ENCODE measurements around the gene KLHDC1. TPM values are rescaled to one million over a fixed set of nuclear protein-coding genes. Genes with fewer than 3 reads are reported as not detected.

KLHDC1 gene
- total and polyA plus RNA-seq, 9 of the 15 experiments (the other 6 are each of a cell fraction or from before 2014, with no cell fraction given) = 0.08 to 0.41 (median 0.18) TPM

GRCh38 chr14:49692811-49693734, at the start of gene KLHDC1 (continued):
- TF ChIP-seq, protein P1, sequence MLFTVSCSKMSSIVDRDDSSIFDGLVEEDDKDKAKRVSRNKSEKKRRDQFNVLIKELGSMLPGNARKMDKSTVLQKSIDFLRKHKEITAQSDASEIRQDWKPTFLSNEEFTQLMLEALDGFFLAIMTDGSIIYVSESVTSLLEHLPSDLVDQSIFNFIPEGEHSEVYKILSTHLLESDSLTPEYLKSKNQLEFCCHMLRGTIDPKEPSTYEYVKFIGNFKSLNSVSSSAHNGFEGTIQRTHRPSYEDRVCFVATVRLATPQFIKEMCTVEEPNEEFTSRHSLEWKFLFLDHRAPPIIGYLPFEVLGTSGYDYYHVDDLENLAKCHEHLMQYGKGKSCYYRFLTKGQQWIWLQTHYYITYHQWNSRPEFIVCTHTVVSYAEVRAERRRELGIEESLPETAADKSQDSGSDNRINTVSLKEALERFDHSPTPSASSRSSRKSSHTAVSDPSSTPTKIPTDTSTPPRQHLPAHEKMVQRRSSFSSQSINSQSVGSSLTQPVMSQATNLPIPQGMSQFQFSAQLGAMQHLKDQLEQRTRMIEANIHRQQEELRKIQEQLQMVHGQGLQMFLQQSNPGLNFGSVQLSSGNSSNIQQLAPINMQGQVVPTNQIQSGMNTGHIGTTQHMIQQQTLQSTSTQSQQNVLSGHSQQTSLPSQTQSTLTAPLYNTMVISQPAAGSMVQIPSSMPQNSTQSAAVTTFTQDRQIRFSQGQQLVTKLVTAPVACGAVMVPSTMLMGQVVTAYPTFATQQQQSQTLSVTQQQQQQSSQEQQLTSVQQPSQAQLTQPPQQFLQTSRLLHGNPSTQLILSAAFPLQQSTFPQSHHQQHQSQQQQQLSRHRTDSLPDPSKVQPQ (CRISPR knock-in tag; IDR thresholded peaks at IDR 0.05; ENCODE audit: borderline replicate concordance) = no peak
- no peak for TF ChIP-seq ZNF232 (CRISPR knock-in tag; IDR thresholded peaks at IDR 0.05)
- no peak for TF ChIP-seq ZNF121 (CRISPR knock-in tag; conservative IDR thresholded peaks at IDR 0.05)
- TF ChIP-seq, protein P2, sequence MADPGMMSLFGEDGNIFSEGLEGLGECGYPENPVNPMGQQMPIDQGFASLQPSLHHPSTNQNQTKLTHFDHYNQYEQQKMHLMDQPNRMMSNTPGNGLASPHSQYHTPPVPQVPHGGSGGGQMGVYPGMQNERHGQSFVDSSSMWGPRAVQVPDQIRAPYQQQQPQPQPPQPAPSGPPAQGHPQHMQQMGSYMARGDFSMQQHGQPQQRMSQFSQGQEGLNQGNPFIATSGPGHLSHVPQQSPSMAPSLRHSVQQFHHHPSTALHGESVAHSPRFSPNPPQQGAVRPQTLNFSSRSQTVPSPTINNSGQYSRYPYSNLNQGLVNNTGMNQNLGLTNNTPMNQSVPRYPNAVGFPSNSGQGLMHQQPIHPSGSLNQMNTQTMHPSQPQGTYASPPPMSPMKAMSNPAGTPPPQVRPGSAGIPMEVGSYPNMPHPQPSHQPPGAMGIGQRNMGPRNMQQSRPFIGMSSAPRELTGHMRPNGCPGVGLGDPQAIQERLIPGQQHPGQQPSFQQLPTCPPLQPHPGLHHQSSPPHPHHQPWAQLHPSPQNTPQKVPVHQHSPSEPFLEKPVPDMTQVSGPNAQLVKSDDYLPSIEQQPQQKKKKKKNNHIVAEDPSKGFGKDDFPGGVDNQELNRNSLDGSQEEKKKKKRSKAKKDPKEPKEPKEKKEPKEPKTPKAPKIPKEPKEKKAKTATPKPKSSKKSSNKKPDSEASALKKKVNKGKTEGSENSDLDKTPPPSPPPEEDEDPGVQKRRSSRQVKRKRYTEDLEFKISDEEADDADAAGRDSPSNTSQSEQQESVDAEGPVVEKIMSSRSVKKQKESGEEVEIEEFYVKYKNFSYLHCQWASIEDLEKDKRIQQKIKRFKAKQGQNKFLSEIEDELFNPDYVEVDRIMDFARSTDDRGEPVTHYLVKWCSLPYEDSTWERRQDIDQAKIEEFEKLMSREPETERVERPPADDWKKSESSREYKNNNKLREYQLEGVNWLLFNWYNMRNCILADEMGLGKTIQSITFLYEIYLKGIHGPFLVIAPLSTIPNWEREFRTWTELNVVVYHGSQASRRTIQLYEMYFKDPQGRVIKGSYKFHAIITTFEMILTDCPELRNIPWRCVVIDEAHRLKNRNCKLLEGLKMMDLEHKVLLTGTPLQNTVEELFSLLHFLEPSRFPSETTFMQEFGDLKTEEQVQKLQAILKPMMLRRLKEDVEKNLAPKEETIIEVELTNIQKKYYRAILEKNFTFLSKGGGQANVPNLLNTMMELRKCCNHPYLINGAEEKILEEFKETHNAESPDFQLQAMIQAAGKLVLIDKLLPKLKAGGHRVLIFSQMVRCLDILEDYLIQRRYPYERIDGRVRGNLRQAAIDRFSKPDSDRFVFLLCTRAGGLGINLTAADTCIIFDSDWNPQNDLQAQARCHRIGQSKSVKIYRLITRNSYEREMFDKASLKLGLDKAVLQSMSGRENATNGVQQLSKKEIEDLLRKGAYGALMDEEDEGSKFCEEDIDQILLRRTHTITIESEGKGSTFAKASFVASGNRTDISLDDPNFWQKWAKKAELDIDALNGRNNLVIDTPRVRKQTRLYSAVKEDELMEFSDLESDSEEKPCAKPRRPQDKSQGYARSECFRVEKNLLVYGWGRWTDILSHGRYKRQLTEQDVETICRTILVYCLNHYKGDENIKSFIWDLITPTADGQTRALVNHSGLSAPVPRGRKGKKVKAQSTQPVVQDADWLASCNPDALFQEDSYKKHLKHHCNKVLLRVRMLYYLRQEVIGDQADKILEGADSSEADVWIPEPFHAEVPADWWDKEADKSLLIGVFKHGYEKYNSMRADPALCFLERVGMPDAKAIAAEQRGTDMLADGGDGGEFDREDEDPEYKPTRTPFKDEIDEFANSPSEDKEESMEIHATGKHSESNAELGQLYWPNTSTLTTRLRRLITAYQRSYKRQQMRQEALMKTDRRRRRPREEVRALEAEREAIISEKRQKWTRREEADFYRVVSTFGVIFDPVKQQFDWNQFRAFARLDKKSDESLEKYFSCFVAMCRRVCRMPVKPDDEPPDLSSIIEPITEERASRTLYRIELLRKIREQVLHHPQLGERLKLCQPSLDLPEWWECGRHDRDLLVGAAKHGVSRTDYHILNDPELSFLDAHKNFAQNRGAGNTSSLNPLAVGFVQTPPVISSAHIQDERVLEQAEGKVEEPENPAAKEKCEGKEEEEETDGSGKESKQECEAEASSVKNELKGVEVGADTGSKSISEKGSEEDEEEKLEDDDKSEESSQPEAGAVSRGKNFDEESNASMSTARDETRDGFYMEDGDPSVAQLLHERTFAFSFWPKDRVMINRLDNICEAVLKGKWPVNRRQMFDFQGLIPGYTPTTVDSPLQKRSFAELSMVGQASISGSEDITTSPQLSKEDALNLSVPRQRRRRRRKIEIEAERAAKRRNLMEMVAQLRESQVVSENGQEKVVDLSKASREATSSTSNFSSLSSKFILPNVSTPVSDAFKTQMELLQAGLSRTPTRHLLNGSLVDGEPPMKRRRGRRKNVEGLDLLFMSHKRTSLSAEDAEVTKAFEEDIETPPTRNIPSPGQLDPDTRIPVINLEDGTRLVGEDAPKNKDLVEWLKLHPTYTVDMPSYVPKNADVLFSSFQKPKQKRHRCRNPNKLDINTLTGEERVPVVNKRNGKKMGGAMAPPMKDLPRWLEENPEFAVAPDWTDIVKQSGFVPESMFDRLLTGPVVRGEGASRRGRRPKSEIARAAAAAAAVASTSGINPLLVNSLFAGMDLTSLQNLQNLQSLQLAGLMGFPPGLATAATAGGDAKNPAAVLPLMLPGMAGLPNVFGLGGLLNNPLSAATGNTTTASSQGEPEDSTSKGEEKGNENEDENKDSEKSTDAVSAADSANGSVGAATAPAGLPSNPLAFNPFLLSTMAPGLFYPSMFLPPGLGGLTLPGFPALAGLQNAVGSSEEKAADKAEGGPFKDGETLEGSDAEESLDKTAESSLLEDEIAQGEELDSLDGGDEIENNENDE (IDR thresholded peaks at IDR 0.05; ENCODE audit: low read depth, low read length) = no peak
- TF ChIP-seq BCL6 (CRISPR knock-in tag; IDR thresholded peaks at IDR 0.05) = no peak
- no peak for TF ChIP-seq ZC3H11A (IDR thresholded peaks at IDR 0.05; ENCODE audit: low read depth, low read length)
- TF ChIP-seq ATF7 (IDR thresholded peaks at IDR 0.05) = no peak
- TF ChIP-seq ZSCAN32 (CRISPR knock-in tag; IDR thresholded peaks at IDR 0.05) = no peak
- no peak for TF ChIP-seq CBX8 (IDR thresholded peaks at IDR 0.05; ENCODE audit: borderline replicate concordance, extremely low read depth, low read depth, low read length, poor library complexity, severe bottlenecking)
- TF ChIP-seq TFAM (CRISPR knock-in tag; conservative IDR thresholded peaks at IDR 0.05) = no peak
- TF ChIP-seq PHB2 (IDR thresholded peaks at IDR 0.05; ENCODE audit: low read depth) = no peak

Measured in K562 (cell line).